Motor neuron (in vitro differentiated cells): Measurements from ENCODE around the gene SLC26A11. TPM values are rescaled to one million over a fixed set of nuclear protein-coding genes. Genes with fewer than 3 reads are reported as not detected.
"Not testable (repeated sequence)": the region's sequence is repeated elsewhere in the genome, so short reads cannot be mapped to it uniquely, and the experiment has no call there.

ENCODE experiments used
- ATAC-seq, 8 experiments: fragments of 200-7000 bp; cut with Tn5 transposase; replicated peaks in 6 of 8; 2 replicates each; pipeline ENCODE4 v1.8.0; 2021; ENCODE audit warnings: mild to moderate bottlenecking in 8 of 8, moderate library complexity in 8 of 8
- H3K27ac ChIP-seq, 2 donors: fragments of 250-450 bp; sonication (Bioruptor Pico); 2 replicates each; pipeline ENCODE4 v1.9.0; 2021; ENCODE audit warnings: antibody characterized with exemption in 2 of 2, mild to moderate bottlenecking in 2 of 2, moderate library complexity in 1 of 2
- H3K4me1 ChIP-seq, 2 donors: fragments of 250-450 bp; sonication (Bioruptor Pico); replicated peaks in 1 of 2; 2 replicates each; pipeline ENCODE4 v1.6.1; 2021; ENCODE audit warnings: antibody characterized with exemption in 2 of 2, mild to moderate bottlenecking in 2 of 2, moderate library complexity in 1 of 2
- H3K4me3 ChIP-seq, 5 donors: fragments of 250-450 bp; sonication (Bioruptor Pico); 2 replicates each; pipeline ENCODE4 v1.9.0; 2021; ENCODE audit warnings: antibody characterized with exemption in 5 of 5, mild to moderate bottlenecking in 5 of 5, moderate library complexity in 4 of 5
- WGBS, 10 experiments: fragments of 450-650 bp; shearing (Covaris generic); methylation state at CpG; one replicate each; pipeline ENCODE4 v1.0.0; 2022; 5-methylcytosine and 5-hydroxymethylcytosine counted together
- in situ Hi-C, 9 experiments: fragments of 400-800 bp; cut with MboI; loops; one replicate each; pipeline ENCODE4 v1.15.0; 2021; ENCODE audit warnings: low sequenced_read_pairs in 9 of 9, low pct_unique_long_range_greater_than_20kb in 2 of 9; ENCODE audit not compliant: unreplicated experiment in 9 of 9
- total RNA-seq, 8 experiments: library from RNA; unstranded; fragments of 300-600 nt; gene quantifications; 2 replicates each; pipeline versions ENCODE4 v1.2.3 to v1.2.4, GENCODE V29; 2022

The SLC26A11 gene
- total RNA-seq, 8 experiments from 2014 or later: 9.1 to 41.3 (median 18.1) TPM

DNA sequence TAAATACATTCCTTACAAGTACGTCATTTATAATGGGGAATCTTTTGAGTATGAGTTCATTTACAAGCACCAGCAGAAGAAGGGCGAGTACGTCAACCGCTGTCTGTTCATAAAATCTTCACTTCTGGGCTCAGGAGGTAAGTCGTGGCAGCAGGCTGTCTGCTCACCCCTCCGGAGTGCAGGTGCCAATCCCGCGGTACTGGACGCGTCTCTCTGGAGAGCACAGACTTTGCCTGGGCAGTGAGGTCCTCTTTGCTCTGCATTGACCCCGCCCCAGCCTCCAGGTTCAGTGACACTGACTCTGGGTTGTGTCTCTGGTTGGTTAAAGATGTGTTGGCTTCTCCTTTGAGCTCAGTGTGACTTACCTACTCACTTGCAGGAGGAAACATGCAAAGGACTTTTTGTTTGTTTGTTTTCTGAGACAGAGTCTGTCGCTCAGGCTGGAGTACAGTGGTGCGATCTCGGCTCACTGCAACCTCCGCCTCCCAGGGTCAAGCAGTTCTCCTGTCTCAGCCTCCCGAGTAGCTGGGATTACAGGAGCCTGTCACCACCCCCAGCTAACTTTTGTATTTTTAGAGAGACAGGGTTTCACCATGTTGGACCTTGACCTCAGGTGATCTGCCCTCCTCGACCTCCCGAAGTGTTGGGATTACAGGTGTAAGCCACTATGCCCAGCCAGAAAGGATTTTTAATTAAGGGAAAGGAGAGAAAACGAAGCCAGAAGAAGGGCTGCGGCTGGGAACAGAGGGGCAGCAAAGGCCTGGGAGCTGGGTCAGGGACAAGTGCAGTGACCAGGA, 71.7 kb downstream of the SLC26A11 start:
- Histone ChIP-seq H3K4me3 (no peak overlapping the region), H3K27ac (no peak overlapping the region), H3K4me1 (peaks cover 0 to 3% of the 10 kb centered on the region in 2 donors)
- in situ Hi-C loops: no loop called here
- 89 to 100% (median 95%) methylated on average over 3 to 13 of the region's 20 CpGs; no CpG with 5 or more reads in 1 of the 10 experiments for WGBS, 10 experiments
- ATAC-seq: no peak

DNA sequence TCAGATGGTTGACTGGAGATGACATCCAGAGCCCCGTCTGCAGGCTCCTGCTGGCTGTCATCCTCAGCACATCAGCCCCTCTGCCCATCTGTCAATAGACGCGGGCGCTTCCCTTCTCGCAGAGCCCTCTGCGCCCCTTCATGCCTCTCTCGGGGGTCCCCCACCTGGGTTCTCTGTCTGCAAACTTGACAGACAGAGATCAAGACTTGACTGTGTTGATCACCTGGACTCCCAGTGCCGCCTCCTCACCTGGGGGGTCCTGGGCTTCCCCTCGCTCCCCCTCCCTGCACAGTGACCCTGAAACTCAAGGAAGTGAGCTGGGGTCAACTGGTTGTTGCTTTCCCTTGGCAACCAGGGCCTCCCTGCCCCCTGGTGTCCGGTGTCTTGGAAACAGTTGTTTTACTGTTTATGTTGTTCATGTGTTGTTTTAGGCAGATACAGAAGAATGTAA, 72.3 kb downstream of the SLC26A11 start:
- H3K4me3 ChIP-seq: no peak overlapping the region
- H3K4me1 ChIP-seq: peaks cover 0 to 3% of the 10 kb centered on the region in 2 donors
- WGBS, 10 experiments: 17 to 100% (median 40%) methylated on average over 1 to 5 of the region's 10 CpGs; no CpG with 5 or more reads in 4 of the 10 experiments
- ATAC-seq: peak in 1 of 8 experiments; percentile 64
- no peak overlapping the region for H3K27ac ChIP-seq
- in situ Hi-C loops: no loop called here

DNA sequence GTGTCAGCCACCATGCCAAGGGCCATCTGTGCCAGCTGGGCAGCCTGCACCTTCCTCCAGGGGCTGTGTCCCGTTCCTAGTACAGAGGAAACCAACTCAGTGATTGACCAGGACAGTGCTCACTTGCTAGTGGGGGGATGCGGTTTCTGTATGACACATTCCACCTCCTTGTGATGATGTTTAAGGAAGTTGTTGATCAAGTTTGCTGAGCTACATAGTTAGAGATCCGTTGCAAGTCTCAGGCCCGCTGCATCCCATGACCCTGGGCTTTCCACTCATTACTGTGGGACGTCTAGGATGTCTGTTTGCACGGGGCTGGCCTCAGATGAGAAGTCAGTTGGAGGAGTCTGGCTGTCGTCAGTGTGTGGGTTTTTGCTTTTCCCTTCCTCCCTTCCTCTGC, 74.0 kb downstream of the SLC26A11 start:
- in situ Hi-C loops: no loop called here
- no peak for ATAC-seq
- Histone ChIP-seq H3K4me1 (peaks cover 0 to 3% of the 10 kb centered on the region in 2 donors), H3K4me3 (no peak overlapping the region), H3K27ac (no peak overlapping the region)
- 50 to 100% (median 98%) methylated on average over 1 to 4 of the region's 7 CpGs; no CpG with 5 or more reads in 4 of the 10 experiments for WGBS, 10 experiments

DNA sequence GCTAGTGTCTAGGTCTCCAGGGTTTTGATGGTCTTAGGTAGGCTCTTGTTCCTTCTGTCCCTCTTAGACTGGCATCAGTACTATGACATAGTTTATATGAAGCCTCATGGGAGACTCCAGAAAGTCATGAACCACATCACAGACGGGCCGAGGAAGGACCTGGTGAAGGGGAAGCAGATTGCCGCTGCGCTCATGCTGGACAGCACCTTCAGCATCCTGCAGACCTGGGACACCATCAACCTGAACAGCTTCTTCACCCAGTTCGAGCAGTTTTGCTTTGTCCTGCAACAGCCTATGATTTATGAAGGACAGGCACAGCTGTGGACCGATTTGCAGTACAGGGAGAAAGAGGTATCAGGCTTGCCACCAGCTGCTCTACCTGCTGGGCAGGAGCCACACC, 74.4 kb downstream of the SLC26A11 start:
- H3K4me3 ChIP-seq: no peak overlapping the region
- no peak overlapping the region for H3K27ac ChIP-seq
- in situ Hi-C loops: no loop called here
- WGBS, 10 experiments: 33 to 100% (median 89%) methylated on average over 1 to 2 of the region's 6 CpGs; no CpG with 5 or more reads in 3 of the 10 experiments
- ATAC-seq: no peak
- H3K4me1 ChIP-seq: peaks cover 0 to 3% of the 10 kb centered on the region in 2 donors

DNA sequence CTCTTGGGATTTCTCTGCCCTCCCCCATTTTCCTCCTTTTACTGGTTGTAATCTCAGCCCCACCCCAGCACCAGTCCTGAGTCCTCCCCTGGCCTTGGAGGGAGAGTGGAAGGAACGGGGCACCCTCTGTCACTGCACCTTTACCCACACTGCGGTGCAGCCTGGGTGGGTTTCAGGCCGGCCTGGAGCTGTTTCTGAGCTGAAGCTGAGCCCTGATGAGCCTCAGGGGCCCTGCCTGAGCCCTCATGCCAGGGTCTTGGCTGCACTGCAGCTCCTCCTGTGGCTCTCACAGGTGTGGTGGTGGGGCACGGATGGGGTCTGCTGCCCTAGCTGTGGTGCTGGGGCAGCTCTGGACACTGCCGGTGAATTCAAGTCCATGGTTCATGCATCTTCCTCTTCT, 74.9 kb downstream of the SLC26A11 start:
- in situ Hi-C loops: no loop called here
- no peak for ATAC-seq
- Histone ChIP-seq H3K4me1 (peaks cover 0 to 3% of the 10 kb centered on the region in 2 donors), H3K4me3 (no peak overlapping the region), H3K27ac (no peak overlapping the region)
- 91 to 100% (median 100%) methylated on average over 1 to 4 of the region's 5 CpGs; no CpG with 5 or more reads in 7 of the 10 experiments for WGBS, 10 experiments

DNA sequence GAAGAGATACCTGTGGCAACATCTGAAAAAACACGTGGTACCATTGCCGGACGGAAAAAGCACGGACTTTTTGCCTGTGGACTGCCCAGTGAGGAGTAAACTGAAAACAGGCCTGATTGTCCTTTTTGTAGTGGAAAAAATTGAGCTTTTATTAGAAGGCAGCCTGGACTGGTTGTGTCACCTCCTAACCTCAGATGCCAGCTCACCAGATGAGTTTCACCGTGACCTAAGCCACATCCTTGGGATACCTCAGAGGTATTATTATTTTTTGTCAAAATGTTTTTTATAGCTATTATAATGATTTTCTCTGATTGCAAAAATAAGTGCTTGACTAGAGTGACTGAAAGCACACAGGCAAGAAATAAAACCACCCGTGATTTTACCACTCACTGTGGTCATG, 75.3 kb downstream of the SLC26A11 start:
- 71 to 100% (median 95%) methylated on average over 1 to 6 of the region's 6 CpGs; no CpG with 5 or more reads in 3 of the 10 experiments for WGBS, 10 experiments
- Histone ChIP-seq H3K4me3 (no peak overlapping the region), H3K27ac (no peak overlapping the region), H3K4me1 (peaks cover 0 to 3% of the 10 kb centered on the region in 2 donors)
- in situ Hi-C loops: no loop called here
- ATAC-seq: no peak

DNA sequence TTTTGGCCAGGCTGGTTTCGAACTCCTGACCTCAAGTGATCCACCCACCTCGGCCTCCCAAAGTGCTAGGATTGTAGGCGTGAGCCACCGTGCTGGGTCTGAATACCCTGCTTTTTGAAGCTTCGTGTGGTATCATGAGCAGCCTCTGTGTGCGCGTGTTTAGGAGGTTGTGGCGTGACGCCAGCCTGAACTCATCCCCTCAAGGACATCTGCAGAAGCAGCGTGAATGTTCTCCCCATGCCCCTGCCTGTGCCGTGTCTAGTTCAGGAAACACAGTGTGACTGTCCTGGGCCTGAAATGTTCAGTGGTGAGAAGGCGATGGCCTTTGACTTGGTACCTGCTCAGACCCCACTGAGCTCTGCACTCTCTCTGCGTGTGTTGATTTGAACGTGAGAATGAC, 76.0 kb downstream of the SLC26A11 start:
- no peak overlapping the region for H3K4me3 ChIP-seq
- 82 to 100% (median 97%) methylated on average over 2 to 6 of the region's 14 CpGs; no CpG with 5 or more reads in 3 of the 10 experiments for WGBS, 10 experiments
- no peak overlapping the region for H3K27ac ChIP-seq
- H3K4me1 ChIP-seq: peaks cover 0 to 3% of the 10 kb centered on the region in 2 donors
- no peak for ATAC-seq
- in situ Hi-C loops: no loop called here

DNA sequence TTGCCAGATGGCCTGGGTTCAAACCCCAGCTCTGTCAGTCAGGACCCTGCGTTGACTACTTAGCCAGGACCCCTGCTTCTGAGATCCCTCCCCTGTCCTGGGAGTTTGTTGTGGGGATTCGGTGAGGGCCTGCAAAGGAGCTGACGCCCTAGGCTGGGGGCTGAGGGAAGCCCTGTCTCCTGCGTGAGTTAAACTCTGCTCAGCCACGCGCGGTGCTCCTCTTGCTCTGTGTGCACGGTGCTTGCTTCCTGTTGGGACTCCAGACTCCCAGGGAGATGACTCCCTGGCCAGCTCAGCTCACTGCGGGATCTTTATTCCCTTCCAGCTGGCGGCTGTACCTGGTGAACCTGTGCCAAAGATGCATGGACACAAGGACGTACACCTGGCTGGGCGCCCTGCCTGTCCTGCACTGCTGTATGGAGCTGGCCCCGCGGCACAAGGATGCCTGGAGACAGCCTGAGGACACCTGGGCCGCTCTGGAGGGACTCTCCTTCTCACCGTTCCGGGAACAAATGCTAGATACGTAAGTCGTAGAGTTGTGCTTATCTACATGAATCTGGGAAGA, 77.9 kb downstream of the SLC26A11 start:
- WGBS, 10 experiments: 72 to 100% (median 96%) methylated on average over 1 to 8 of the region's 19 CpGs; no CpG with 5 or more reads in 5 of the 10 experiments
- in situ Hi-C loops: no loop called here
- Histone ChIP-seq H3K4me3 (no peak overlapping the region), H3K4me1 (no peaks in the 10 kb centered on the region), H3K27ac (no peak overlapping the region)
- no peak for ATAC-seq

DNA sequence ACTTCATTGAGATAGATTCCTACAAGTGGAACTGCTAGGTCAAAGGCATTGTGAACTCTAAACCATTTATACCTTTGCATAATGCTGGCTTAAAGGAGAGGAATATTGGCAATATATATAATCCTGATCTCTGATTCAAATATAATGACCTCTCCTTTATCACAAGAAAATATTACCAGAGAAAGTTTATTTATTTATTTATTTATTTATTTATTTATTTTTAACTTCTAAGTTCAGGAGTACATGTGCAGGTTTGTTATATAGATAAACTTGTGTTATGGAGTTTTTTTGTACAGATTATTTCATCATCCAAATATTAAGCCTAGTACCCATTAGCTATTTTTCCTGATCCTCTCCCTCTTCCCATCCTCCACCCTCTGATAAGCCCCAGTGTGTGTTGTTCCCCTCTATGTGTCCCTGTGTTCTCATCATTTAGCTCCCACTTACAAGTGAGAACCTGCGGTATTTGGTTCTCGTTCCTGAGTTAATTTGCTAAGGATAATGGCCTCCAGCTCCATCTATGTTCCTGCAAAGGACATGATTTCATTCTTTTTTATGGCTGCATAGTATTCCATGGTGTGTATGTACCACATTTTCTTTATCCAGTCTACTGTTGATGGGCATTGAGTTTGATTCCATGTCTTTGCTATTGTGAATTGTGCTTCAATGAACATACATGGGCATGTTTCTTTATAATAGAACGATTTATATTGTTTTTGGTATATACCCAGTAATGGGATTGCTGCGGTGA, 79.3 kb downstream of the SLC26A11 start:
- H3K4me3 ChIP-seq, H3K4me1 ChIP-seq, ATAC-seq, in situ Hi-C loops, H3K27ac ChIP-seq: not testable (repeated sequence)
- WGBS, 10 experiments: 73 to 100% (median 100%) methylated on average over 2 to 4 of the region's 4 CpGs; no CpG with 5 or more reads in 2 of the 10 experiments

DNA sequence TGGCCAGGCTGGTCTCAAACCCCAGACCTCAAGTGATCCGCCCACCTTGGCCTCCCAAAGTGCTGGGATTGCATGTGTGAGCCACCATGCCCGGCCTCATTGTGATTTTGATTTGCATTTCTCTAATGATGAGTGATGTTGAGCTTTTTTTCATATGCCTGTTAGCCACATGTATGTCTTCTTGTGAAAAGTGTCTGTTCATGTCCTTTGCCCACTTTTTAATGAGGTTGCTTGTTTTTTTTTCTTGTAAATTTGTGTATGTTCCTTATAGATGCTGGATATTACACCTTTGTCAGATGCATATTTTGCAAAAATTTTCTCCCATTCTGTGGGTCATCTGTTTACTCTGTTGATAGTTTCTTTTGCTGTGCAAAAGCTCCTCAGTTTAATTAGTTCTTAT, 80.5 kb downstream of the SLC26A11 start:
- in situ Hi-C loops, H3K27ac ChIP-seq, ATAC-seq, H3K4me1 ChIP-seq, H3K4me3 ChIP-seq: not testable (repeated sequence)
- 100% methylated on average over 1 to 2 of the region's 2 CpGs; no CpG with 5 or more reads in 6 of the 10 experiments for WGBS, 10 experiments
